GM19468 (cell line): Measurements from ENCODE around the gene LTBP3.
"Not testable (repeated sequence)": the region's sequence is repeated elsewhere in the genome, so short reads cannot be mapped to it uniquely, and the experiment has no call there.

Experiments
- ATAC-seq: cut with Tn5 transposase; IDR thresholded peaks from one replicate; pipeline ENCODE4 v1.9.1; 2021; ENCODE audit warnings: mild to moderate bottlenecking, moderate library complexity, moderate number of reproducible peaks; ENCODE audit not compliant: unreplicated experiment; ENCODE audit errors: extremely low read depth

The LTBP3 gene

GRCh38 chr11:65572356-65573051, 14.3 kb upstream of the LTBP3 start, which contains the start of gene FAM89B:
FAM89B (plus strand) TSS chr11:65572538; CDS start chr11:65572670, 132 bp downstream.
- ATAC-seq, result no peak

- no peak for ATAC-seq
Measured at GRCh38 chr11:65571940-65572339, 13.8 kb upstream of the LTBP3 start.

GRCh38 chr11:65571420-65571819, 13.3 kb upstream of the LTBP3 start:
- no peak for ATAC-seq

GRCh38 chr11:65569973-65570918, 12.1 kb upstream of the LTBP3 start, which contains the start of gene ZNRD2:
ZNRD2 (plus strand) TSS chr11:65570477; CDS start chr11:65570492, 15 bp downstream.
- peak; percentile 49 for ATAC-seq

- no peak for ATAC-seq
Measured at GRCh38 chr11:65569164-65569972, 11.2 kb upstream of the LTBP3 start.

- ATAC-seq, result no peak
Measured at GRCh38 chr11:65565624-65566453, 7.7 kb upstream of the LTBP3 start.

- ATAC-seq, result not testable (repeated sequence)
Measured at GRCh38 chr11:65564879-65565559, 6.9 kb upstream of the LTBP3 start.

GRCh38 chr11:65563601-65564000, 5.4 kb upstream of the LTBP3 start:
- ATAC-seq, result no peak

- no peak for ATAC-seq
Measured at GRCh38 chr11:65562788-65563187, 4.6 kb upstream of the LTBP3 start.

GRCh38 chr11:65562020-65562419, 3.9 kb upstream of the LTBP3 start:
- no peak for ATAC-seq

- ATAC-seq, result no peak
Measured at GRCh38 chr11:65560555-65561418, 2.6 kb upstream of the LTBP3 start.

- no peak for ATAC-seq
Measured at GRCh38 chr11:65559951-65560537, 1.9 kb upstream of the LTBP3 start.

- ATAC-seq, result no peak
Measured at GRCh38 chr11:65559535-65559934, 1.4 kb upstream of the LTBP3 start.

GRCh38 chr11:65558930-65559509, 861 bp upstream of the LTBP3 start:
- no peak for ATAC-seq

GRCh38 chr11:65557280-65558001, 718 bp downstream of the LTBP3 start:
- ATAC-seq, result no peak

- no peak for ATAC-seq
Measured at GRCh38 chr11:65556470-65557279, 1.5 kb downstream of the LTBP3 start.
